HL-60 (cell line): Measurements from ENCODE around the gene IFT81.

Experiments used
- DNase-seq, 2 experiments: peaks; one replicate each; pipeline ENCODE4 v3.0.0-alpha.2; 2010 to 2020; ENCODE audit warnings: low read depth in 1 of 2, low spot score in 1 of 2
- H3K27ac ChIP-seq: fragments of 250-450 bp; sonication (Bioruptor Pico); replicated peaks from 2 replicates; pipeline ENCODE4 v1.5.1; 2020; ENCODE audit warnings: mild to moderate bottlenecking, moderate library complexity
- H3K27me3 ChIP-seq: fragments of 250-450 bp; sonication (Bioruptor Pico); 2 replicates; pipeline ENCODE4 v1.5.1; 2021; ENCODE audit warnings: mild to moderate bottlenecking, moderate library complexity; ENCODE audit not compliant: insufficient read depth, poor library complexity, severe bottlenecking
- H3K4me3 ChIP-seq: replicated peaks from 2 replicates; pipeline ENCODE4 v1.5.1; 2011; ENCODE audit warnings: mild to moderate bottlenecking, control low read depth, low read length; ENCODE audit not compliant: insufficient read depth
- CTCF ChIP-seq: IDR thresholded peaks from one replicate; pipeline ENCODE4 v1.5.1; 2011; ENCODE audit warnings: low read length, control low read depth, inconsistent platforms; ENCODE audit not compliant: insufficient read depth
- GABPA ChIP-seq: IDR thresholded peaks from 2 replicates; pipeline ENCODE4 v1.6.1; 2012; ENCODE audit warnings: low read depth
- POLR2AphosphoS5 ChIP-seq: IDR thresholded peaks from 2 replicates; pipeline ENCODE4 v1.6.1; 2012; ENCODE audit warnings: low read depth
- REST ChIP-seq: IDR thresholded peaks from 2 replicates; pipeline ENCODE4 v1.6.1; 2012; ENCODE audit warnings: low read depth; ENCODE audit not compliant: insufficient replicate concordance
- SPI1 ChIP-seq: IDR thresholded peaks from 2 replicates; pipeline ENCODE4 v1.6.1; 2012; ENCODE audit warnings: low read depth, mild to moderate bottlenecking, borderline replicate concordance

Gene IFT81

GRCh38 chr12:110107369-110108281 is 16.5 kb upstream of the IFT81 start:
- DNase-seq, result no peak
- H3K27ac ChIP-seq, result no peak overlapping the region
- TF ChIP-seq CTCF, result no peak
- no peak for TF ChIP-seq REST
- TF ChIP-seq GABPA, result no peak
- TF ChIP-seq SPI1, result no peak
- no peak for TF ChIP-seq POLR2AphosphoS5
- no peak overlapping the region for H3K4me3 ChIP-seq
- no peaks in the 10 kb centered on the region for H3K27me3 ChIP-seq

GRCh38 chr12:110108309-110109036 is 15.7 kb upstream of the IFT81 start:
- no peak for TF ChIP-seq CTCF
- TF ChIP-seq GABPA, result no peak
- Histone ChIP-seq H3K4me3 (no peak overlapping the region), H3K27me3 (no peaks in the 10 kb centered on the region), H3K27ac (no peak overlapping the region)
- DNase-seq, result no peak

- H3K4me3 ChIP-seq, result no peak overlapping the region
- H3K27me3 ChIP-seq, result no peaks in the 10 kb centered on the region
- TF ChIP-seq SPI1 (no peak), POLR2AphosphoS5 (no peak), GABPA (no peak), CTCF (no peak), REST (no peak)
- peak in 1 of 2 experiments; percentile 70 for DNase-seq
- no peak overlapping the region for H3K27ac ChIP-seq
Observed at GRCh38 chr12:110109037-110109836, 14.9 kb upstream of the IFT81 start.
